HS-27A (cell line): Measurements from ENCODE around the gene ZC3H18.

Source experiments
- DNase-seq: peaks from one replicate; pipeline ENCODE4 v3.0.0-alpha.2; 2012; ENCODE audit warnings: low read depth, missing footprints

The ZC3H18 gene

DNA sequence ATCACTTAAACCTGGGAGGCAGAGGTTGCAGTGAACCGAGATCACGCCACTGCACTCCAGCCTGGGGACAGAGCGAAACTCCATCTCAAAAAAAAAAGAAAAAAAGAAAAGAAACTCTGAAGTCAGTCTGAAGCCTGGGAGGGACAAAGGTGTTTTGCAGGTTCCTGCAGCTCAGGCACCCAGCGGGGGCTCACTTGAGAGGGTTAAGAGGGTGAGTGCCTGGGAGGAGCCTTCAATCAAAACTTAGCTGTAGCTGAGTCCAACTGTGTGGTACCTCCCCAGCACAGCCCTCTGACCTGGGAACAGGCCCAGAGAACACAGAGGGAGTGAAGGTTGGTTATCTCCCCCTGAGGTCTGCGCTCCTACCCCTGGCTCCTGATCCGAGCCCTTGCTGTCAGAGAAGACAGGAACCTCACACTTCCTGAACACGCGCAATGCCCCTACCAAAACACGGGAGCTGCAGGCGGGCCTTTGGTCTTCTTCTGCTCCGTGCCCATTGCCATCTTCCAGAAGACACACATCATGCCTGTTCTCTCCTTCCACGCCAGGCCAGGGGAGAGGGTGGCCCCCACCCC is 20.4 kb upstream of the ZC3H18 start:
- no peak for DNase-seq

DNA sequence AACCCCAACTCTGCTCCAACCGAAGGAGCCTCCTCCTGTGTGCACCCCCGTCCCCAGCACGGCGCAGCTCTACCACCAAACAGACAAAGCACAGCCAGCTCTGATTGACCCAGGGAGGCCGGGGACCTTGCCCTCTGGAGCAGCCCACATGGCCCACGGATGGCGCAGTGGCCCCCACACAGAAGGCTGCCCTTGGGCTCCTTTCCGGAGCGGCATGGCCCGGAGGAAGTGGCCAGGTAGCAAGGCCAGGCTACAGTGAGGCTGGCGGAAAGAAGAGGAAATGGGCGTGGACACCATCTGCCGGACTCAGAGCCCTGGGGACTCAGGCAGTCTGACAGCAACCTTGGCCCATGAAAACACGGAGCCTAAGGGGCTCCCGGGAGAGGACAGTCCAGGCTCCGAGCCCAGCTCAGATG is 19.9 kb upstream of the ZC3H18 start:
- DNase-seq, result no peak

DNA sequence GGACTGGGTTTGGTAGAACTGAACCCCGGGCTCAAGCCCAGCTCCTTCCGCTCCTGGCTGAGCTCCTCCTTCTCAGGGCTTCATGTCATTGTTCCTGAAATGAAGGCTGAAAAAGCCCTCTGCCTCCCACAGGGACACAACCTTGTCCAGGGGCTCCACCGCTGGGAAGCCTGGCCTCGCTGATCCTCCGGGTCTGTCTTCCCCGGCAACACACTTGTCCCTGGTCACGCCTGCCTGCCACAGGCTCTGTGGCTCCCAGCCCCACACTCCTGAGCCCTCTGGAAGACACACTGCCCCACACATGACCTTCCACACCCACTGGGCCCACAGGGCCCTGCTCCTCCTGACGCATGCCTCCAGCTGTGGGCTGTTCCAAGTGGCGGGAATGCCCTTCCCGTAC is 18.0 kb upstream of the ZC3H18 start:
- DNase-seq, result no peak

DNA sequence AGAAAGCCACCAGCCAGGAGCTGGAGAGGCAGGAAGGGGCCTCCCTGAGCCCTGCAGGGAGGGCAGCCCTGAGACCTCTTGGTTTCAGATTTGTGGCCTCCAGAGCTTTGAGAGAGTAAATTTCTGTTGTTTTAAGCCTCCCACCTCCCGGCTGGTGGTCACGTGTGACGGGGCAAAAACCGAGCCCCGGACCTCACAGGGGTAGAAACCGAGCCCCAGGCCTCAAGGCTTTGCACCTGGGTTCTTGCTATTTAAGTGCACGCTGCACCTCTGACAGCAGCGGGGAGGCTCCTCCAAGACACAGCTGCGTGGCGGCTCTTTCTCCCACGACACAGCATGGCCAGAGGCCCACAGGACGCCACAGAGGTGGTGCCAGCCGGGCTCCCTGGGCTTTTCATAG is 17.4 kb upstream of the ZC3H18 start:
- DNase-seq, result no peak

DNA sequence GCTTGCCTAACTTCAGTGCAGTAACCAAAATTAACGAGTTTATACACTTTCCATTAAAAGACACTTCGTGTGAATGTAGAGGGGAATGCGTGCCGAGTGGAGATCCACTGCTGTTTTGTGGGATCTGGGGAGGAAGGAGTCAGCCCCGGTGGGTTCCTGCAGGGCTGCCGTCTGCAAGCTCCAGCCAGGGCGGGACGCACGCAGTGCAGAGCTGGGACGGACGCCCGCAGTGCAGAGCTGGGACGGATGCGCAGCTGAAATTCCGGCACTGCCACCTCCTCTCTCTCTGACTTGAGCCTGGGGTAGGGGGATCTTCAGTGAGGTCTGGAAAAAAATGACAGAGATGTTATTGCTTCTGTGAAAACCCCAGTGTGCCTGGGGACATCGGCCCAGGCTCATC is 16.5 kb upstream of the ZC3H18 start:
- DNase-seq, result no peak

DNA sequence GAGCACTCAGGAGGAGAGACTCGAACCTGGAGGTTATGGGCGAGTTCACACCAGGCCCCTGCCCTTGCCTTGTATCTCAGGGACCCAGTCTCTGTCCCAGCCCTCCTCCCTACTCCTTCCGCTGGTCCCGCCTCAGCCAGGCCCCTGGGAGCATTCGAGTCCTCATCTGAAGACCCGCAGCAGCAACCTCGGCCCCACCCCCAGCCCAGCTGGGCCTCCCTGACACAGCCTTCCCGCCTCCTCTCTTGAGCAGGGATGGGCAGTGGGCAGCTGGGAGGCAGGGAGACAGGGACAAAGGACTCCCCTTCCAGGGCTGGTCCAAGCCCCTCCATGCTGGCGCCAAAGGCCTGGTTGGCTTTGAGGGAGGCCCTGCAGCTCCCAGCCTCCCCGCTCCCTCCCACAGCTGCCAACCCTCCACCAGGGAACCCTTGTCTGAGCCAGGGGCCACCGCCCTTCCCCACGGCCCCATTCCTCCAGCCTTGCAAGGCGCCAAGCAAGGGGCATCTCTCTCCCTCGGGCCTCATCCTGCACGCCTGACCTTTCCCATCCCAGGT is 15.4 kb upstream of the ZC3H18 start:
- no peak for DNase-seq

DNA sequence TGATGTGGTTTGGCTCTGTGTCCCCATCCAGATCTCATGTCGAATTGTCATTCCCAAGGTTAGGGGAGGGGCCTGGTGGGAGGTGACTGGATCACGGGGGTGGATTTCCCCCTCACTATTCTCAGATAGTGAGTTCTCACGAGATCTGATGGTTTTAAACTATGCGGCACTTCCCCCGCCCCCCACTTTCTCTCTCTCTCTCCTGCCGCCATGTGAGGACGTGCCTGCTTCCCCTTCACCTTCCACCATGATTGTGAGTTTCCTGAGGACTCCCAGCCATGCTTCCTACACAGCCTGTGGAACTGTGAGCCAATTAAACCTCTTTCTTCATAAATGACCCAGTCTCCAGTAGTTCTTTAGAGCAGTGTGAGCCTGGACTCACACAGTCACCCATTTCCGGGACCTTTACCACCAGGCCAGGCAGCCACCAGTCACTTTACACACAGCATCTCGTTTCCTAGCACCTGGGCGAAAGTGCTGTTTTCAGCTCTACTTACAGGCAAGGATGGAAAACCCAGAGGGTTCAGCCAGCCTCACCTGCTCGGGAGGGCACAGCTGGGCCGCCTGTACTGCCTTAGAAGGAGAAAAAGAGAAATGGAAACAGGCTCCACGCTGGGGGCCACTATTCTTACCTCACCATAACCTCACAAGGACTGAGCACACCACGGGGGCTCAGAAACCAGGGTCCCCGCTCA is 13.8 kb upstream of the ZC3H18 start:
- DNase-seq, result no peak

DNA sequence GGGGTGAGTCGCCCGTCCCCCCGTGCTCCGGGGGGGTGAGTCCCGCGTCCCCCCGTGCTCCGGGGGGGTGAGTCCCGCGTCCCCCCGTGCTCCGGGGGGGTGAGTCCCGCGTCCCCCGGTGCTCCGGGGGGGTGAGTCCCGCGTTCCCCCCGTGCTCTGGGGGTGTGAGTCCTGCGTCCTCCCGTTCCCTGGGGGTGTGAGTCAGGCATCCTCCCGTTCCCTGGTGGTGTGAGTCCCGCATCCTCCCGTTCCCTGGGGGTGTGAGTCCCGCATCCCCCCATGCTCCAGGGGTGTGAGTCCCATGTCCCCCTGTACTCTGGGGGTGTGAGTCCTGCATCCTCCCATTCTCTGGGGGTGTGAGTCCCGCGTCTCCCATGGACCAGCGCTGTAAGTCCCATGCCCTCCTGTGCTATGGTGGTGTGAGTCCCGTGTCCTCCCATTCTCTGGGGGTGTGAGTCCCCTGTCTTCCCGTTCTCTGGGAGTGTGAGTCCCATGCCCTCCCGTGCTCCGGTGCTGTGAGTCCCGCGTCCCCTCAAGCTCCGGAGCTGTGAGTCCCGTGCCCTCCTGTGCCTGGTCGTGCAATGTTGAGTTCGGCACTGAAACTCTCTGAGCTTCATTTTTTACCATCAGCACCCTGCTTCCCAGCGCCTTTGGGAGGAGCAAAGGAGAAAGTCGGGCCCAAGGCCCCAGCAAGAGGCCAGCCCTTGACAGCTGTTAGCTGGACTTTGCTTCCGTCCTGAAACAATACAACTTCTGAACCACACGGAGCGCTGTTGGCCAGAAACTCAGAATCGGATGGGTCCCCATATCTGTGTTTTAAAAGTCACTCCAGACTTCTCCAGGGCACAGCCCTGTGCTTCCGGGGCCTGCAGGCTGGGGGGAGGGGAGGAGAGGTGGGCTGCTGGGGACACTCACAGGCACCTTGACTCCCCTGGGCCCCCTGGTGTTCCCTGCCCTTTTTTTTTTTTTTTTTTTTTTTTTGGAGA is 11.5 kb upstream of the ZC3H18 start:
- no peak for DNase-seq

DNA sequence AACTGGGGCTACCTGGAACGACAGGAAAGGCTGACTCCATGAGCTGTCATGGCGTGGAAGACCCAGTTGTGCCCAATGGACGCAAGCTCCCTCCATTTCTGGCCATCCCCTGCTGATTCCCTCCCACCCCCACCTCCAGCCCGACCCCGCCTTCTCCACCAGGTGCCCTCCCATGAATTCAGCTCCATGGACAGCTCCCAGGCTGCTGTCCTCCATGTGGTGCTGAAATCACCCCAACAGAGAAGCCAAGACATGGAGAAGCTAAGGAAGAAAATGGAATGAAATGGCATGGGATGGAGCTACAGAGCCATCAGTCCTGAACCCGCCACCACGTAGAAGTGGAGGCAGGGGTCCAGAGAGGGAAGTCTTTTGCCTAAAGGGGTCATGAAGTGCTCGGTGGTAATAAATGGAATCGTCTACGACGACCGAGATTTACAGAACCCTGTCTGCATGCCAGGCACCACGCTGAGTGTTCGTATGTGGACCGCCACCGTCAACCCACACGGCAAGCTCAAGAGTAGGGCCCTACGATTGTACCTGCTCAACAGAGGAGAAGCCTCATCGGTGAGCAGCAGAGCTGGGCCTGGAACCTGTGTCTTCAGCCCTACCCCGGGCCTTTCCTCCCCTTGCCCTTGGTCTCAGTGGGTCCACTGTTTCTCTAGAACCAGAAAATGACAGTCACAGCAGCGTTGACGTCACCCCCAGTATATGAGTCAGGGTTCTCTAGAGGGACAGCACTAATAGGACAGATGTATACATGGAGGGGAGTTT is 9.3 kb upstream of the ZC3H18 start:
- DNase-seq, result no peak

DNA sequence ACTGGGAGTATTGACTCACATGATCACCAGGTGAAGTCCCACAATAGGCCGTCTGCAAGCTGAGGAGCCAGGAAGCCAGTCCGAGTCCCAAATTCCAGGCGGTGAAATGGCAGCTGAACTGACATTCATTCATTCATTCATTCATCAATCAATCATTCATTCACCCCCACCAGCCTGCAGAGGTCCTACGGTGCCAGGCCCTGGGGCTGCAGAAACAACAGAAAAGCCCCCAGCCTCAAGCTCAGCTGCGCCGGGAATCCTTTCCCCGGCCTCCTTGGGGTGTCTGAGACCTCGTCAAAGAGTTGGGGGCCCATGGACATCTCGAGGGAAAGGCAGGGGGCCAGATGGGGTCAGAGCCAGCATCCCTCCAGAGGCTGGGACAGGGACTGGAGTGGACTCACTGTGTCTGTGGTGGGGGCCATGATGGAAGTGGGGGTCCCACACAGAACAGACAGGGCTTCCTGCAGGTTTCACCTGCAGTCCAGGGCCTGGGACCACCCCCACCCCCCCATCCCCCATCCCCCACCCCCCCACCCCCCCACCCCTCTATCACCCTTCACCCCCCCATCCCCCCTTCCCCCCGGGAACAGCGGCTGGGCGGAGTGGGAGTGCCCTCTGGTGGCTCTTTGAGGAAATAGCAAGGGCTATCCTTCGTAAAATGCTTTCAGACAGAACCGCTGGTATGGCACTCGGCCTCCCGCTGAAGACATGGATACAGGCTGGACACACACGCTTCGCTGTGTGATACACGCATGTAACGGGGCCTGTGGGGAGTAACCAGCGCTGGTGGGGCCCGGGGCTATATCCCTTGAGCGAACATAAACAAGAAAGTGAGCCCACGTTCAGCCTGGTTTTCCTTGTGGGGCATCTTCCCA is 8.5 kb upstream of the ZC3H18 start:
- DNase-seq, result no peak

DNA sequence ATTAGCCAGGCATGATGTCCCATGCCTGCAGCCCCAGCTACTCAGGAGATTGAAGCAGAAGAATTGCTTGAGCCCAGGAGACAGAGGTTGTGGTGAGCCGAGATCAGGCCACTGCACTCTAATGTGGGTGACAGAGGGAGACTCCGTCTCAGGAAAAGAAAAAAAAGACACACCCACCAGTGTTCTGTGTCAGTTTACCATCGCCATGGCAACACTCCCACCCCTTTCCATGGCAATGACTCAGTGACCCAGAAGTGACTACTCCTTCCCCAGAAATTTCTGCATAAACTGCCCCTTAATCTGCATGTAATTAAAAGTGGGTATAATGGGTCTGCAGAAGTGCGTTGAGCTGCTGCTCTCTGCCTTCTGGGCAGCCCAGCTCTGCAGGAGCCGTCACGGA is 4.0 kb upstream of the ZC3H18 start:
- DNase-seq, result no peak

DNA sequence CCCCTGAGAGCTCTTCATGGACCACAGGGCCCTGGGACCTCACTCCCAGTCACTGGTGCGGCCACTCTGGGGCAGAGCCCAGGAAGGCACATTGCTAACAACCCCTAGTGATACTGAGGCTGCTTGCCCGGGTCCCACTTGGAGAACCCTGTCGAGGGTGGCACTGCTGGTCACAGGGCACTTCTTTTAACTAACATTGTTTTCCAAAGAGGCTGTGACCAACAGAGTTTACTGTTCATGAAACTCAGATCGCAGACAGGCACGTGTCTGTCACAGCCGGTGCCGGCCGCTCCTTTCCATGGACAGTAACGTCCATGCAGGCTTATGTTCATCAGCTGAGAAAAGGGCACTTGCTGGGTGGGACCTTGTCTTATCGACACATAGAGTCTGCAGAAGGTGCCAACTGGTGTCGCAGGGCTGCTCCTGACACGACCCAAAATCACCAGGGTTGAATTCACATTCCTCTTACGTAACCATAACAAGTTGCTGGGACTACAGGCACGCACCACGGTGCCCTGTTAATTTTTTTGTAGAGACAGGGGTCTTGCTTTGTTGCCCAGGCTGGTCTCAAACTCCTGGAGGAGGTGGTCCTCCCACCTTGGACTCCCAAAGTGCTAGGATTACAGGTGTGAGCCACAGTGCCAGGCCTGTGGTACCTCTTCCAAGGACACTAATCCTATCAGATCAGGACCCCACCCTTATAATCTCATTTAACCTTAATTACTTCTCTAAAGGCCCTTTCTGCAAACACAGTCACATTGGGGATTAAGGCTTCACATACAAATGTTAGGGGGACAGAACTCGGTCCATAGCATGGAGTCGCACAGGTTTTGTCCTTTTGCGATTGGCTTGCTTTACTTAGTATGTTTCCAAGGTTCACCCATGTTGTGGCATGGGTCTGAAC is 1.2 kb upstream of the ZC3H18 start:
- no peak for DNase-seq

DNA sequence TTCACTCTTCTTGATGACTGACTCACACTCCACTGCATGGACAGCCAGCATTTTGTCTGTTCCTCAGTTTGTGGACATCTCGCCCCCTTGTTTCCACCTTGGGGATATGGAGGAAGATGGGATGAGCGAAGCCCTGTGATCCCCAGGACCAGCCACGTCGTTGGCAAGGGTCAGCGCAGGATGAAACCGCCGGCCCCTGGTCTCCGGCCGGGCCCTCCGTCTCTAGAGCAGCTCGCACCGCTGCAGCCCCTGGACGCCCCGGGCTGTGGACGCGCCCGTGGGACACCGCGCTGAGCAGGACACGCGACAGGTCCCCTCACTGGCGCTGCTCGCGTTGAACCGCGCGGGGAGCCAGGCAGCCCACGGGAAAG is 604 bp upstream of the ZC3H18 start:
- no peak for DNase-seq

DNA sequence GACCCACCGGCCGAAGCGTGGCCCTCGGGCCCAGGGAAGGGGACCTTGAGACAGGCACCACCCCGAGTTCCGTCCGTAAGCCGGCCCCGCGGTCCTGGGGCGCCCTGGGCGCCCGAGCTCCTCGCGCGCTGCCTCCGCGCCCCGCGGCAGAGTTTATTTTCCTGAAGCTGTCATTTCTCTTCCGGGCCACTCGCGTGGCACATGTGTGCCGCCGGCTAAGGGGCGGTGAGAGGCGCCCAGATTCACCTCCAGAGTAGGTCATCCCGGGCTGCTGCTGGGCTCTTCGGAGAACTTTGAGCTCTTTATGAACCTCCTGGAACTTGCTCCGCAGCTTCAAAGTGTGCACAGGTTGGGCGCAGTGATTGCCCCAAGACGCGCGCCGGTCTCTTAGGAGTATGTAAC is 489 bp downstream of the ZC3H18 start:
- no peak for DNase-seq

DNA sequence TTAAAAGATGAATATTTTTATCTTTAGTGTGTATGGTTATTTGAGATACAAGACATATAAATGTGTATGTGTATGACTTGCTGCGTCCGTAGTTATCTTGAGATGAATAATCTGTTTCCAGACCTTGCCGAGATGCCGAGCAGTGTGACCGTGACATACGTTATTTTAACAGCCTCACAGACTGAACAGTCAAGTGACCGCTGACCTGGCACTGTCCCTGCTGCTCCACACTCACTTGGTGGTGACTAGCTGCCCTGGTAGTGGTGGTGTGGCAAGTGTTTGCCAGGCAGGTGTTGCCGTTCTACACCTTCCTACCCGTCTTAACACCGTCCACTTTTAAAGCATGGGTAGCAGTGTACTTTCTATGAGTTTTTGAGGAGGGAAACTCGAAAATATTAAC is 5.0 kb downstream of the ZC3H18 start:
- DNase-seq, result no peak

DNA sequence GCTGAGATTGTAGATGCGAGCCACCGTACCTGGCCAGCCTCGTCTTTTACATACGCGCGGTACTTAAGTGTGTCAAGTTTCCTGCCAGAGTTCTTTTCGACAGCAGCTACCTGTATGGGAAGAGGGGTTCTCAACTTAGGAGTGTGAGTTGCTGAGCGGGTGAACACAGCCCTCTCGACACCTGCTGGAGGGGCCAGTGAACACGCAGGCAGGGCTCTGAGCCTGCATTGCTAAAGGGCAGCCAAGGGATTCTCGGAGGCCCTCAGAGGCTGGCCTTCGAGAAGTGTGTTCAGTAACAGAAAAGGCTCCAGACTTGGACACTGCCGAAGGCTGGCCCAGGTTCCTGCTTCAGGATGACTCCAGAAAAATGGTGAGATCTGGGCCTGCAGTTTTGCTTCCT is 6.1 kb downstream of the ZC3H18 start:
- no peak for DNase-seq

DNA sequence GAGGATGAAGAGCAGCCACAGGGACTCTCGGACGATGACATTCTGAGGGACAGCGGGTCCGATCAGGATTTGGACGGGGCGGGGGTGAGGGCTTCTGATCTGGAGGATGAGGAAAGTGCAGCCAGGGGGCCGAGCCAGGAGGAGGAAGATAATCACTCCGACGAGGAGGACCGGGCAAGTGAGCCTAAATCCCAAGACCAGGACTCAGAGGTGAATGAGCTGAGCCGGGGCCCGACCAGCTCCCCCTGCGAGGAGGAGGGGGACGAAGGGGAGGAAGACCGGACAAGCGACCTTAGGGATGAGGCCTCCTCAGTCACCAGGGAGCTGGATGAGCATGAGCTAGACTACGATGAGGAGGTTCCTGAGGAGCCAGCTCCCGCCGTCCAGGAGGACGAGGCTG is 7.0 kb downstream of the ZC3H18 start:
- no peak for DNase-seq

DNA sequence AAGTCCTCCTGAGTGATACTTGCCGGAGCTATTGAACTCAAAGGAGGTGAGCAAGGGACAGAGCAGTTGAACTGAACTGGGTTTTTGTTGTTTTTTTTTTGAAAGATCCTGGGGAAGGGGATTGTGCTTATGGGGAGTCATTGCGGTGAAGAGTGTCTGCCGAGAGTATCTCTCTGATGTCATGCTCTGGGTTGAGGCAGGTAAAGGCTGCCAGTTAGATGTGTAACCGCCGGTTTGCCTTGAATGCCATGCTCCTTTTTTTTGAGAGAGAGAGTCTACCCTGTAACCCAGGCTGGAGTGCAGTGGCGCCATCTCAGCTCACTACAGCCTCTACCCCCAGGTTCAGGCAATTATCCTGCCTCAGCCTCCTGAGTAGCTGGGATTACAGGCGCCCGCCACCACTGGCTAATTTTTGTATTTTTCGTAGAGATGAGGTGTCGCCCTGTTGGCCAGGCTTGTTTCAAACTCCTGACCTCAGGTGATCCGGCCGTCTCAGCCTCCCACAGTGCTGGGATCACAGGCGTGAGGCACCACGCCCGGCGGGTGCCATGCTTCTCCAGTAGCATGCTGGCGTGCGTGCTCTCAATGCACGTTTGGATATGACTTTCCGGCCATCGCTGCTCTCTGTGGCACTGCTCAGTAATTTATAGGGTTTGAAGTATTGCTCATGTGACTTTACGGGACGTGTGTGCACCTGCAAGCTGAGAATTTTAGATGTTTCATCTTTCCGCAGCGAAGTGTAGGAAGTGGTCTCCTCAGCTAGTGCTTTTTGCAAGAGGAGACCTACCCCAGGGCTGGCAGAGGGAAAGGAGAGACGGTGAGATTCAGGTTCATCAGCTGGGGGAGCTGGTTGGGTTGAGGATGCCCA is 8.5 kb downstream of the ZC3H18 start:
- DNase-seq, result no peak

DNA sequence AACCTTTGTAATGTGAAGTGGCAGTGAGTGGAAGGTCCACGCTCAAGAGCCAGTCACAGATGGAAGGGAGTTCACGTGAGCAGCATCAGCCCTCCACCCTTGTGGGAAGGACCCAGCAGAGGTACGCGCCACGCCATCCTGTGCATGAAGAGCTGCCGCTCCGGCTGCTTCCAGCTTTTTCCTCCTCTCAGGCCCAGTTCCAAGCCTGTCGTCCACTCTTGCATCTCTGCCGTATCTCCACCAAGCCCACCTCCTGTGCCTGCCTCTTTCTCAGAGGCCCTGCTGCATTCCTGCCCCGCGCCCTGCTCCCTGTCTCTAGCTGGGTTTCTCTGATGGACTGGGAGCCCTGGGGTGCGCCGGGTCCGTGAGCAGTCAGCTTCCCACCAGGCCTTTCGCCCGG is 10.2 kb downstream of the ZC3H18 start:
- DNase-seq, result no peak
